ENCODE measurements around the gene CEP83. TPM values are rescaled to one million over a fixed set of nuclear protein-coding genes. Genes with fewer than 3 reads are reported as not detected.
"Not testable (repeated sequence)": the region's sequence is repeated elsewhere in the genome, so short reads cannot be mapped to it uniquely, and the experiment has no call there.

Gene CEP83
- total and polyA plus RNA-seq, 2 experiments from 2014 or later, result 5.8 to 6.9 TPM

DNA sequence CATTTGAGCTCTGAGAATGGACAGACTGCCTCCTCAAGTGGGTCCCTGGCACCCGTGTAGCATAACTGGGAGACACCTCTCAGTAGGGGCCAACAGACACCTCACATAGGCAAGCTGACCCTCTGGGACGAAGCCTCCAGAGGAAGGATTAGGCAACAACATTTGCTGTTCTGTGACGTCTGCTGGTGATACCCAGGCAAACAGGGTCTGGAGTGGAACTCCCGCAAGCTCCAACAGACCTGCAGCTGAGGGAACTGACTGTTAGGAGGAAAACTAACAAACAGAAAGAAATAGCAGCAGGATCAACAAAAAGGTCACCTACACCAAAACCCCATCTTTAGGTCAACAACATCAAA is 69.6 kb downstream of the CEP83 start:
- no peak overlapping the region for H3K4me2 ChIP-seq (ENCODE audit: unreplicated experiment)
- no peak for TF ChIP-seq EZH2 (IDR thresholded peaks at IDR 0.05; ENCODE audit: insufficient read depth, poor library complexity, severe bottlenecking)
- no peak for TF ChIP-seq EZH2phosphoT487 (IDR thresholded peaks at IDR 0.05; ENCODE audit: insufficient read depth, low read depth)

DNA sequence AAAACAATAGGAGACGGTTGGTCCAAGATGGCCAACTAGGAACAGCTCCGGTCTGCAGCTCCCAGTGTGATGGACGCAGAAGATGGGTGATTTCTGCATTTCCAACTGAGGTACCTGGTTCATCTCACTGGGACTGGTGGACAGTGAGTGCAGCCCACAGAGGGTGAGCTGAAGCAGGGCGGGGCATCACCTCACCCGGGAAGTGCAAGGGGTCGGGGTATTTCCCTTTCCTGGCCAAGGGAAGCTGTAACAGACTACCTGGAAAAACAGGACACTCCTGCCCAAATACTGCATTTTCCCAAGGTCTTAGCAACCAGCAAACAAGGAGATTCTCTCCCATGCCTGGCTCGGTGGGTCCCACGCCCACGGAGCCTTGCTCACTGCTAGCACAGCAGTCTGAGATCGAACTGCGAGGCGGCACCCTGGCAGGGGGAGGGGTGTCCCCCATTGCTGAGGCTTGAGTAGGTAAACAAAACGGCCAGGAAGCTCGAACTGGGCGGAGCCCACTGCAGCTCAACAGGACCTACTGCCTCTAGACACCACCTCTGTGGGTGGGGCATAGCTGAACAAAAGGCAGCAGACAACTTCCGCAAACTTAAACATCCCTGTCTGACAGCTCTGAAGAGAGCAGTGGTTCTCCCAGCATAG is 70.1 kb downstream of the CEP83 start:
- WGBS, 2 experiments (ENCODE audit: low coverage in 1 of 2, low lambda C conversion rate in 2 of 2, missing lambda C conversion rate in 2 of 2), result 87% methylated on average over 14 to 16 of the region's 16 CpGs
- H3F3A ChIP-seq (ENCODE audit: insufficient read depth); H3K27ac ChIP-seq; H3K4me1 ChIP-seq (ENCODE audit: insufficient read depth); in situ Hi-C loops (cut with MboI); H3K4me2 ChIP-seq (ENCODE audit: unreplicated experiment); H3K9me2 ChIP-seq (ENCODE audit: insufficient read depth); H3K79me2 ChIP-seq (ENCODE audit: insufficient read depth); DNase-seq; H3K27me3 ChIP-seq (replicated peaks; ENCODE audit: insufficient read depth); H3K9me3 ChIP-seq (ENCODE audit: low read depth); H3K9ac ChIP-seq; H2AFZ ChIP-seq; H4K20me1 ChIP-seq (ENCODE audit: insufficient read depth); H3K36me3 ChIP-seq (ENCODE audit: low read depth); H3K4me3 ChIP-seq: not testable (repeated sequence)

More for the DNA sequence above, 69.6 kb downstream of the CEP83 start:
- Histone ChIP-seq H2AFZ (no peak overlapping the region), H3K27ac (no peak overlapping the region), H3K79me2 (ENCODE audit: insufficient read depth) (no peaks in the 10 kb centered on the region), H3K4me1 (ENCODE audit: insufficient read depth) (no peaks in the 10 kb centered on the region), H3F3A (ENCODE audit: insufficient read depth) (no peaks in the 10 kb centered on the region), H3K27me3 (replicated peaks; ENCODE audit: insufficient read depth) (no peaks in the 10 kb centered on the region), H4K20me1 (ENCODE audit: insufficient read depth) (no peaks in the 10 kb centered on the region), H3K9ac (no peak overlapping the region), H3K9me2 (ENCODE audit: insufficient read depth) (no peaks in the 10 kb centered on the region), H3K36me3 (ENCODE audit: low read depth) (no peaks in the 10 kb centered on the region), H3K9me3 (ENCODE audit: low read depth) (no peaks in the 10 kb centered on the region), H3K4me3 (no peak overlapping the region)
- no peak for DNase-seq
- WGBS, 2 experiments (ENCODE audit: low coverage in 1 of 2, low lambda C conversion rate in 2 of 2, missing lambda C conversion rate in 2 of 2), result 98% methylated on average over 4 of the region's 4 CpGs
- in situ Hi-C loops (cut with MboI), result no loop called here

DNA sequence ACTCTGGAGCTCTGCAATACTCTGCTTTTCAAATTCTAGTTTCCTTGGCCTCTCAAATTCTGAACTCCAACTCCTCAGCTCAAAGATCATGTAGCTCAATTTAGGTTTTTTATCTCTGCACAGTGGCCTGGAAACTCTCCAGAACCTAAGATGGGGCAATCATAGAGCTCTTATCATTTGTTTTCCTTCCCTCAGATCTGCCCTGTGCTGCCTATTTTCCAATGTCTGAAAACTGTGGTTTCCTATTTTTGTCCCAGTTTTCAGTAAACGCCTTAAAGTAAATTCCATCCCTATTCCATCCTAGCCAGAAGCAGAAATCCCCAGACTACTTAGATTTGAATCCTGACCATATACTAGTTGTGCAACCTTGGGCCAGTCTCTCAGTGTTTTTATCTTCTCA is 73.2 kb downstream of the CEP83 start:
- DNase-seq, result no peak
- 90 to 100% methylated on average over 1 of the region's 1 CpG for WGBS, 2 experiments (ENCODE audit: low coverage in 1 of 2, low lambda C conversion rate in 2 of 2, missing lambda C conversion rate in 2 of 2)
- H3K36me3 ChIP-seq (ENCODE audit: low read depth), result no peaks in the 10 kb centered on the region
- in situ Hi-C loops (cut with MboI), result no loop called here
- H3K9ac ChIP-seq, result no peak overlapping the region
- no peak overlapping the region for H3K4me3 ChIP-seq
- no peaks in the 10 kb centered on the region for H3K79me2 ChIP-seq (ENCODE audit: insufficient read depth)
- no peak for TF ChIP-seq EZH2 (IDR thresholded peaks at IDR 0.05; ENCODE audit: insufficient read depth, poor library complexity, severe bottlenecking)
- TF ChIP-seq EZH2phosphoT487 (IDR thresholded peaks at IDR 0.05; ENCODE audit: insufficient read depth, low read depth), result no peak
- no peaks in the 10 kb centered on the region for H4K20me1 ChIP-seq (ENCODE audit: insufficient read depth)
- peaks cover 3% of the 10 kb centered on the region for H3K9me3 ChIP-seq (ENCODE audit: low read depth)
- no peaks in the 10 kb centered on the region for H3K9me2 ChIP-seq (ENCODE audit: insufficient read depth)
- no peak overlapping the region for H3K27ac ChIP-seq
- no peak overlapping the region for H3K4me2 ChIP-seq (ENCODE audit: unreplicated experiment)
- no peak overlapping the region for H2AFZ ChIP-seq
- no peaks in the 10 kb centered on the region for H3K27me3 ChIP-seq (replicated peaks; ENCODE audit: insufficient read depth)
- no peaks in the 10 kb centered on the region for H3K4me1 ChIP-seq (ENCODE audit: insufficient read depth)
- no peaks in the 10 kb centered on the region for H3F3A ChIP-seq (ENCODE audit: insufficient read depth)

DNA sequence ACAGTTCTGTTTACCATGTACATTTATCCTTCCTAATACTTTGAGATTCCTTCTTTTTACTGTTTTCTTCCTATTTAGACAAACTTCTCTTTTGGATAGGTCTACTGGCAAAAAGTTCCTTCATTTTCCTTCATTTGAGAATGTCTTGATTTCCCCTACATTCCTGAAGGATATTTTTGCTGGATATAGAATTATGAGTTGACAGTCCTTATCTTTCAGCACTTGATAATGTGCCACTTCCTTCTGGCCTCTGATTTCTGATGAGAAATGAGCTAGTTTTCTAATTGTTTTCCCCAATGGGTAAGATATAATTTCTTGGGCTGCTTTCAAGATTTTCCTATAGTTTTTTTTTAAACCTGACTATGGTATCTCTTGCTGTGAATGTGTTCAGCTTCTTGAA is 75.6 kb downstream of the CEP83 start:
- no peaks in the 10 kb centered on the region for H3F3A ChIP-seq (ENCODE audit: insufficient read depth)
- H3K27ac ChIP-seq, result no peak overlapping the region
- in situ Hi-C loops (cut with MboI), result no loop called here
- H3K9ac ChIP-seq, result no peak overlapping the region
- no peaks in the 10 kb centered on the region for H3K9me2 ChIP-seq (ENCODE audit: insufficient read depth)
- H3K4me3 ChIP-seq, result no peak overlapping the region
- no peaks in the 10 kb centered on the region for H3K4me1 ChIP-seq (ENCODE audit: insufficient read depth)
- no peaks in the 10 kb centered on the region for H4K20me1 ChIP-seq (ENCODE audit: insufficient read depth)
- H3K4me2 ChIP-seq (ENCODE audit: unreplicated experiment), result no peak overlapping the region
- H3K36me3 ChIP-seq (ENCODE audit: low read depth), result no peaks in the 10 kb centered on the region
- TF ChIP-seq EZH2phosphoT487 (IDR thresholded peaks at IDR 0.05; ENCODE audit: insufficient read depth, low read depth) (no peak), EZH2 (IDR thresholded peaks at IDR 0.05; ENCODE audit: insufficient read depth, poor library complexity, severe bottlenecking) (no peak)
- H3K9me3 ChIP-seq (ENCODE audit: low read depth), result peaks cover 3% of the 10 kb centered on the region
- H2AFZ ChIP-seq, result no peak overlapping the region
- no peaks in the 10 kb centered on the region for H3K27me3 ChIP-seq (replicated peaks; ENCODE audit: insufficient read depth)
- DNase-seq, result no peak
- no peaks in the 10 kb centered on the region for H3K79me2 ChIP-seq (ENCODE audit: insufficient read depth)

DNA sequence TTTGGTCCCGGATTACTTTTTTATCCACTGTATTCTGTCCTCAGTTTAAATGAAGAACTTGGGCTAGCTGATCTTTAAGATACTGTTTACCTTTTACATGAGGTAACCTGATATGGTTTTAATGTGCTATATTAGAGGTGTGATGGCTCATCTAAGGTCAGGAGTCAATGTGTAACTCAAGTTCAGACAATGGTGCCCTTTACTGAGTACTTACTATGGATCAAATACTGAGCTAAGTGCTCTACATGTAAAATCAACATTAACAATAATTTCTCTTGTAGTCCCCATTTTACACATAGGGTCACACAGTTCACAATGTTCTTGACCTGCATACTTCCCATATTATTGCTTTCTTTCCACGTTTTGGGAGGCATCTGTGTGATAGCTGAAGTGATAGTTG is 79.2 kb downstream of the CEP83 start:
- H3F3A ChIP-seq (ENCODE audit: insufficient read depth), result no peaks in the 10 kb centered on the region
- H3K36me3 ChIP-seq (ENCODE audit: low read depth), result 0 out of 2 replicates have a peak, but pooled peaks cover 6% of the 10 kb centered on the region
- no peak overlapping the region for H2AFZ ChIP-seq
- 63 to 81% methylated on average over 2 of the region's 2 CpGs for WGBS, 2 experiments (ENCODE audit: low coverage in 1 of 2, low lambda C conversion rate in 2 of 2, missing lambda C conversion rate in 2 of 2)
- H3K4me3 ChIP-seq, result no peak overlapping the region
- no peak overlapping the region for H3K9ac ChIP-seq
- no peaks in the 10 kb centered on the region for H4K20me1 ChIP-seq (ENCODE audit: insufficient read depth)
- TF ChIP-seq EZH2 (IDR thresholded peaks at IDR 0.05; ENCODE audit: insufficient read depth, poor library complexity, severe bottlenecking) (no peak), EZH2phosphoT487 (IDR thresholded peaks at IDR 0.05; ENCODE audit: insufficient read depth, low read depth) (no peak)
- H3K9me2 ChIP-seq (ENCODE audit: insufficient read depth), result no peaks in the 10 kb centered on the region
- no peak overlapping the region for H3K27ac ChIP-seq
- H3K4me1 ChIP-seq (ENCODE audit: insufficient read depth), result no peaks in the 10 kb centered on the region
- no peaks in the 10 kb centered on the region for H3K27me3 ChIP-seq (replicated peaks; ENCODE audit: insufficient read depth)
- in situ Hi-C loops (cut with MboI), result no loop called here
- peaks cover 3% of the 10 kb centered on the region for H3K9me3 ChIP-seq (ENCODE audit: low read depth)
- H3K79me2 ChIP-seq (ENCODE audit: insufficient read depth), result no peaks in the 10 kb centered on the region
- no peak for DNase-seq
- no peak overlapping the region for H3K4me2 ChIP-seq (ENCODE audit: unreplicated experiment)
